ENCODE results near the gene IL17RA.

IL17RA gene

GRCh38 chr22:17065433-17065832 is 19.4 kb upstream of the IL17RA start:
- Histone ChIP-seq H3K79me2 (ENCODE audit: insufficient read depth, low read length) (no peaks in the 10 kb centered on the region), H3K4me2 (ENCODE audit: low read length) (no peak overlapping the region), H3K9me2 (ENCODE audit: low read depth, low read length) (no peaks in the 10 kb centered on the region), H3K36me3 (ENCODE audit: insufficient read depth, low read length) (no peaks in the 10 kb centered on the region), H3F3A (ENCODE audit: insufficient read depth, low read length) (no peaks in the 10 kb centered on the region), H3K9me3 (ENCODE audit: low read length) (no peaks in the 10 kb centered on the region), H4K20me1 (ENCODE audit: insufficient read depth, low read length) (no peaks in the 10 kb centered on the region), H3K9ac (ENCODE audit: low read length) (no peak overlapping the region), H3K4me3 (ENCODE audit: low read depth, low read length, poor library complexity, severe bottlenecking) (no peak overlapping the region), H3K27me3 (ENCODE audit: insufficient read depth, low read length) (no peaks in the 10 kb centered on the region), H3K4me1 (ENCODE audit: insufficient read depth, low read length, severe bottlenecking) (no peaks in the 10 kb centered on the region), H2AFZ (ENCODE audit: low read length) (no peak overlapping the region), H3K27ac (ENCODE audit: low read depth, low read length, poor library complexity, severe bottlenecking) (no peak overlapping the region)
- TF ChIP-seq CTCF (IDR thresholded peaks at IDR 0.05; ENCODE audit: low read length) = no peak
- no peak for TF ChIP-seq EZH2 (IDR thresholded peaks at IDR 0.05; ENCODE audit: borderline replicate concordance, low read length)

GRCh38 chr22:17072877-17073276 is 11.9 kb upstream of the IL17RA start:
- H3K27me3 ChIP-seq (ENCODE audit: insufficient read depth, low read length) = no peaks in the 10 kb centered on the region

GRCh38 chr22:17074648-17075002 is 10.2 kb upstream of the IL17RA start:
- no peaks in the 10 kb centered on the region for H3K27me3 ChIP-seq (ENCODE audit: insufficient read depth, low read length)
- no peaks in the 10 kb centered on the region for H3K79me2 ChIP-seq (ENCODE audit: insufficient read depth, low read length)
- H3K36me3 ChIP-seq (ENCODE audit: insufficient read depth, low read length) = no peaks in the 10 kb centered on the region
- H3K9me3 ChIP-seq (ENCODE audit: low read length) = no peaks in the 10 kb centered on the region
- H3F3A ChIP-seq (ENCODE audit: insufficient read depth, low read length) = no peaks in the 10 kb centered on the region
- no peaks in the 10 kb centered on the region for H3K9me2 ChIP-seq (ENCODE audit: low read depth, low read length)
- no peaks in the 10 kb centered on the region for H4K20me1 ChIP-seq (ENCODE audit: insufficient read depth, low read length)
- no peak overlapping the region for H3K9ac ChIP-seq (ENCODE audit: low read length)
- H3K4me3 ChIP-seq (ENCODE audit: low read depth, low read length, poor library complexity, severe bottlenecking) = no peak overlapping the region
- H3K27ac ChIP-seq (ENCODE audit: low read depth, low read length, poor library complexity, severe bottlenecking) = no peak overlapping the region
- H2AFZ ChIP-seq (ENCODE audit: low read length) = no peak overlapping the region
- TF ChIP-seq EZH2 (IDR thresholded peaks at IDR 0.05; ENCODE audit: borderline replicate concordance, low read length) (no peak), CTCF (IDR thresholded peaks at IDR 0.05; ENCODE audit: low read length) (no peak)
- H3K4me1 ChIP-seq (ENCODE audit: insufficient read depth, low read length, severe bottlenecking) = no peaks in the 10 kb centered on the region
- no peak overlapping the region for H3K4me2 ChIP-seq (ENCODE audit: low read length)

More at GRCh38 chr22:17072877-17073276, 11.9 kb upstream of the IL17RA start:
- no peak overlapping the region for H3K4me2 ChIP-seq (ENCODE audit: low read length)
- H3K9me2 ChIP-seq (ENCODE audit: low read depth, low read length) = no peaks in the 10 kb centered on the region
- H3K27ac ChIP-seq (ENCODE audit: low read depth, low read length, poor library complexity, severe bottlenecking) = no peak overlapping the region
- H3K4me3 ChIP-seq (ENCODE audit: low read depth, low read length, poor library complexity, severe bottlenecking) = no peak overlapping the region
- TF ChIP-seq CTCF (IDR thresholded peaks at IDR 0.05; ENCODE audit: low read length) (no peak), EZH2 (IDR thresholded peaks at IDR 0.05; ENCODE audit: borderline replicate concordance, low read length) (no peak)
- H3K9ac ChIP-seq (ENCODE audit: low read length) = no peak overlapping the region
- H3F3A ChIP-seq (ENCODE audit: insufficient read depth, low read length) = no peaks in the 10 kb centered on the region
- no peaks in the 10 kb centered on the region for H3K36me3 ChIP-seq (ENCODE audit: insufficient read depth, low read length)
- H4K20me1 ChIP-seq (ENCODE audit: insufficient read depth, low read length) = no peaks in the 10 kb centered on the region
- H3K4me1 ChIP-seq (ENCODE audit: insufficient read depth, low read length, severe bottlenecking) = no peaks in the 10 kb centered on the region
- H3K9me3 ChIP-seq (ENCODE audit: low read length) = no peaks in the 10 kb centered on the region
- H2AFZ ChIP-seq (ENCODE audit: low read length) = no peak overlapping the region
- H3K79me2 ChIP-seq (ENCODE audit: insufficient read depth, low read length) = no peaks in the 10 kb centered on the region

Measured in OCI-LY1 (cell line).